Nephron (organoid): ENCODE results near the gene CFAP52.
A peak's percentile ranks its signal among the peaks of the same experiment; 100 is the strongest.

Experiments
- H3K27ac Mint-ChIP-seq, 3 experiments: 2 replicates each; pipeline ENCODE4 v1.8.0; 2020; ENCODE audit warnings: mixed read lengths in 3 of 3, mild to moderate bottlenecking in 2 of 3, moderate library complexity in 1 of 3
- H3K27me3 Mint-ChIP-seq: 2 replicates; pipeline ENCODE4 v1.8.0; 2021; ENCODE audit warnings: low read depth, mild to moderate bottlenecking, moderate library complexity, mixed read lengths
- H3K36me3 Mint-ChIP-seq: 2 replicates; pipeline ENCODE4 v1.8.0; 2020; ENCODE audit warnings: low read depth, mixed read lengths
- H3K4me1 Mint-ChIP-seq: 2 replicates; pipeline ENCODE4 v1.8.0; 2020; ENCODE audit warnings: mixed read lengths
- H3K4me3 Mint-ChIP-seq, 3 experiments: 2 replicates each; pipeline ENCODE4 v1.8.0; 2020; ENCODE audit warnings: mild to moderate bottlenecking in 3 of 3, mixed read lengths in 3 of 3, moderate library complexity in 2 of 3
- H3K9me3 Mint-ChIP-seq: 2 replicates; pipeline ENCODE4 v1.8.0; 2020; ENCODE audit warnings: mixed read lengths
- CTCF ChIP-seq, 3 experiments: fragments of 200-600 bp; sonication (generic); IDR thresholded peaks; one replicate each; pipeline ENCODE4 v1.5.0; 2021; ENCODE audit warnings: antibody characterized with exemption in 3 of 3; ENCODE audit not compliant: unreplicated experiment in 3 of 3

Gene CFAP52

GRCh38 chr17:9643611-9644010 lies 67.2 kb downstream of the CFAP52 start:
- H3K9me3 Mint-ChIP-seq, result no peaks in the 10 kb centered on the region
- no peaks in the 10 kb centered on the region for H3K36me3 Mint-ChIP-seq
- H3K4me1 Mint-ChIP-seq, result peaks cover 19% of the 10 kb centered on the region
- peak overlapping the region in 2 of 3 experiments; percentile 84 to 98 for H3K27ac Mint-ChIP-seq
- no peak for TF ChIP-seq CTCF (IDR thresholded peaks at IDR 0.05; ENCODE audit: unreplicated experiment in 3 of 3)
- H3K27me3 Mint-ChIP-seq, result peaks cover 61% of the 10 kb centered on the region
- peak overlapping the region; percentile 62 to 95 (median 89) for H3K4me3 Mint-ChIP-seq

- Mint-ChIP-seq H3K9me3 (no peaks in the 10 kb centered on the region), H3K4me3 (peak within 1 kb of the TSS; percentile 89 to 95 (median 92)), H3K27ac (peak within 1 kb of the TSS; percentile 80 to 98 (median 84)), H3K27me3 (peaks cover 60% of the 10 kb centered on the region), H3K36me3 (no peaks in the 10 kb centered on the region), H3K4me1 (peaks cover 19% of the 10 kb centered on the region)
- TF ChIP-seq CTCF (IDR thresholded peaks at IDR 0.05; ENCODE audit: unreplicated experiment in 3 of 3), result no peak
These were observed 68.7 kb downstream of the CFAP52 start, which contains the start of gene USP43 for GRCh38 chr17:9644910-9645751. Gene USP43 (plus strand): TSS chr17:9645517. CDS start chr17:9645633, 116 bp downstream.

- Mint-ChIP-seq H3K9me3 (no peaks in the 10 kb centered on the region), H3K27ac (peak overlapping the region; percentile 11 to 80 (median 44)), H3K4me3 (peak overlapping the region; percentile 81 to 89 (median 86)), H3K27me3 (peaks cover 59% of the 10 kb centered on the region), H3K4me1 (peaks cover 19% of the 10 kb centered on the region), H3K36me3 (no peaks in the 10 kb centered on the region)
- TF ChIP-seq CTCF (IDR thresholded peaks at IDR 0.05; ENCODE audit: unreplicated experiment in 3 of 3), result no peak
These were observed 69.6 kb downstream of the CFAP52 start for GRCh38 chr17:9645851-9646545.

- H3K36me3 Mint-ChIP-seq, result no peaks in the 10 kb centered on the region
- no peaks in the 10 kb centered on the region for H3K9me3 Mint-ChIP-seq
- peaks cover 16% of the 10 kb centered on the region for H3K4me1 Mint-ChIP-seq
- H3K27ac Mint-ChIP-seq, result peak overlapping the region; percentile 11 to 80 (median 44)
- peaks cover 54% of the 10 kb centered on the region for H3K27me3 Mint-ChIP-seq
- no peak for TF ChIP-seq CTCF (IDR thresholded peaks at IDR 0.05; ENCODE audit: unreplicated experiment in 3 of 3)
- peak overlapping the region; percentile 81 to 89 (median 86) for H3K4me3 Mint-ChIP-seq
These were observed 70.1 kb downstream of the CFAP52 start for GRCh38 chr17:9646546-9646885.

GRCh38 chr17:9647014-9647413 lies 70.6 kb downstream of the CFAP52 start:
- peak overlapping the region; percentile 63 to 89 (median 81) for H3K4me3 Mint-ChIP-seq
- H3K4me1 Mint-ChIP-seq, result peaks cover 13% of the 10 kb centered on the region
- peaks cover 51% of the 10 kb centered on the region for H3K27me3 Mint-ChIP-seq
- H3K27ac Mint-ChIP-seq, result peak overlapping the region in 1 of 3 experiments; percentile 80
- TF ChIP-seq CTCF (IDR thresholded peaks at IDR 0.05; ENCODE audit: unreplicated experiment in 3 of 3), result no peak
- no peaks in the 10 kb centered on the region for H3K36me3 Mint-ChIP-seq
- H3K9me3 Mint-ChIP-seq, result no peaks in the 10 kb centered on the region
